HG03139 (cell line): ENCODE results near the gene ERI3.

Experiments
- ATAC-seq: cut with Tn5 transposase; IDR thresholded peaks from one replicate; pipeline ENCODE4 v1.9.1; 2021; ENCODE audit not compliant: unreplicated experiment

Gene ERI3

DNA sequence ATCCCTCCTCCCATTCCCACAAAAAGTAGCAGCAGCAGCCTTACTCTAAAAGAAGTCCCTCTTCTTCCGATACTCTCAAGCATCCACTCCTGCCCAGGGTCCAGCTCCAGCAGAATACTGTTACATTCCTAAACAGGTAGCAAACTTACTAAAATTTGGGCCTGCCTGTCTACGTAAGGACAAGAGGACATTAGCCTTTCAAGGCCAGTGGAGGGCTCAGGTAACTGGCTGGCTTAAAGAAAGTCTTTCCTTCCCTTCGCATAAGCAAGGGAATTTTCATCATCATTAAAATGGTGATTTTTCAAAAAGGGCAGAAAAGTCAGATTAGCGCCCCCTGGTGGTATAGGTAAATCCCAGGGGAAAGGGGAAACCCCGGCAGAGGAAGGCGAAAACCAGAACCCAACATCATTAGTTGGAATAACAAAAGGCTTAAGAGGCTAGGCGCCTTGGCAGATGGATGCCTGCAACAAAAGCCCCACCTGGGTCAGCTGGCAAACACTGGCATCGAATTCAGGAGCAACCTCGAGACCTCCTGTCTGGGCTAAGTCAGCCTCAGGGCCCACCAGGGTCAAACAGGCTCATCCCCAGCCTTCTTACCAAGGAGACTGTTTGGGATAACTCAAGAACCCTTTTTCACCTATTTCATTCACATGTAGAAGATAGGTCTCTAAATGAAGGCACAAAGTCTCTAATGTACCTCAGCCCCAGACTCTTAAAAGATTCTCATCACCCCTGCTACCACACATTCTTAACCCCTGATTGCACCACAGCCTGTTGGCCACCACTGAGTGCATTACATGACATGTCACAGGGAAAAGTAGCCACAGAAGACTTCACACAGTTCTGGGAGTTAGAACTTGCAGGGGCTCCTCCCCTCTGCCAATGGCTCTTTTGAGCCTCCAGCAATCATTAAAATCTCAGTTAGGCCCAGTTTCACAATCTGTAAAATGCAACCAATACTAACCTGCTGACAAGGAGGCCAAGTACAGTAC lies 36.7 kb downstream of the ERI3 start:
- ATAC-seq, result no peak

GRCh38 chr1:44316231-44316759 lies 38.8 kb downstream of the ERI3 start:
- ATAC-seq, result no peak

DNA sequence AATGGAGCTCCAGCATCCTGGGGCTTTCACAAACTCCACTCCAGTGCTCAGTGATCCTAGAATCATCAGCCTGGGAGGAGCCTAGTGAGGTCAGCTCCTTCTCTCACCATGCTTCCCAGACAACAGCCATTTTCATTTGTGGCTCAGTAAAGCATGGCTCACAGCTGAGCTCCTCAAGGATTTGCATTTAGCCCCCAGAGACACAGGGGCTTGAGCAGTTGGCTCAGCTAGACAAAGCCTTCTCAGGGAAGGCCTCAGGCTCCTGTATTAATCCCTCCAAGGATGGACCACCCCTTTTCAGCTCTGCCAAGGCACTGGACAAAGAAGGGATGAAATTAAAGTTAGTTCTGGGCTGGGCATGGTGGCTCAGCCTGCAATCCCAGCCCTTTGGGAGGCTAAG lies 39.5 kb downstream of the ERI3 start:
- ATAC-seq, result no peak

- no peak for ATAC-seq
Measured at GRCh38 chr1:44314452-44314851, 40.6 kb downstream of the ERI3 start.

DNA sequence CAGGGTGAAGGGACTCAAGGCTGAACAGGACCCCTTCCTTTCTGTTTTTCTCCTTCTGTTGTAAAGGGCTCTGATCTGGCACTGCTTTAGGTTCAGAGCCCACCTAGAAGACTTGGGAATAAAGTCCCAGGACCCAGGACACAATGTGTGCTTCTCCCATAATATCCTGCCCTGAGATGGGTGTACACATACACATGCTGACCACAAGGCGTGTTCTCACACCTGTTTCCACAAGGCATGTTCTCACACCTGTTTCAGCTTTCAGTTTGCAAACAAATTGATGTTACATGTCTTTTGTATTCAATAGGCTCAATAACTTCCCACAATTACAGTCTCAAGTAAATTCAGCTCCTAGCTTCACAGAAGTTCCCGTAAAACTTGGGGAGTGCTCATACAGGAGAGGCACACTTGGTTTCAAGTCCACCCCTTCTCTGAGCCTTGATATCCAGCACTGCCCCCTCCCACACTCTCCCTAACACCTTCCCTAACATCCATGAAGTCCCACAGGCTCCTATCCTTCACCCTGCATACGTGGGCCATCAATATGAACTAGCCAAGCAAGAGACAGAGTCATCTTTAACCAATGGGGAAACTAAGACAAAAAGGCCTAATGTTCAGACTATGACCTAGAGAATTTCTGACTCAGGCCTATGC lies 41.7 kb downstream of the ERI3 start:
- no peak for ATAC-seq

DNA sequence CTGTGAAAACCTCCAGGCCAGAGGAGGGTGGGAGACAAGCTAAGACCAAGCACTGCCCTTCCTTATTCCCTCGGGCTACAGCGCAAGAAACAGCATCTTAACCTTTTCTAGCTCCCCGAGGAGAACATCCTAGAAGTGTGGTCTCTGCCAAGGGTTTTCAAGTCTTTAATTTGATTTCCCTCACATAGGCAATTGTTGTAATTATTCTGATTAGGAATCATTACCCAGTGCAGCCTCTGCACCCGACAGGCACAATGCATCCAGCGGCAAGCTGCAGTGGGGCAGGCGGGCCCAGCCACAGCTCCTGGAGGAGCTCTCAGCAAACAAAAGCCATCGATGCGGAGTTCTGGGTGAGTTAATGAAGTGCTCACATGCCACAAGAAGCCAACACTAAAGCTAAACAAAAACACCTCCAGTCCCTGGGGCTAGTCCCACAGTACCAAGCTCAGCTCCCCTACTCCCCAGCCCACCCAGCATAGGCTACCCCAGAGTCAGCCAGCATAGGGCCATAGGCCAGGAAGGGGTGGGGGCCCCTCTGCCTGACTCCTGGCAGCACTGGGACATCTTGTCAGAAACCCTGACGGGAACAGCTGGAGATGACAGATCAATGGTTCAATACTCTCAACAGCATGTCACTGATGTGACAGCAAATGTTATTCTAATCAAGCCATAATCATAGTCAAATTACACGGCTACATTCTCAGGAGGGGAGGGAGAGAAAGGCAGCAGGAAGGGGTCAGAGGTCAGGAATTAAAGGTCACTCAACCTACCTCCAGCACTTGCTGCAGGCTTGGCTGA lies 42.5 kb downstream of the ERI3 start:
- ATAC-seq, result no peak

GRCh38 chr1:44310006-44310405 lies 45.1 kb downstream of the ERI3 start:
- ATAC-seq, result no peak

- ATAC-seq, result no peak
Measured at GRCh38 chr1:44305962-44306422, 49.1 kb downstream of the ERI3 start.

- ATAC-seq, result no peak
Measured at GRCh38 chr1:44303532-44303931, 51.5 kb downstream of the ERI3 start.

GRCh38 chr1:44302541-44302940 lies 52.5 kb downstream of the ERI3 start:
- ATAC-seq, result no peak

DNA sequence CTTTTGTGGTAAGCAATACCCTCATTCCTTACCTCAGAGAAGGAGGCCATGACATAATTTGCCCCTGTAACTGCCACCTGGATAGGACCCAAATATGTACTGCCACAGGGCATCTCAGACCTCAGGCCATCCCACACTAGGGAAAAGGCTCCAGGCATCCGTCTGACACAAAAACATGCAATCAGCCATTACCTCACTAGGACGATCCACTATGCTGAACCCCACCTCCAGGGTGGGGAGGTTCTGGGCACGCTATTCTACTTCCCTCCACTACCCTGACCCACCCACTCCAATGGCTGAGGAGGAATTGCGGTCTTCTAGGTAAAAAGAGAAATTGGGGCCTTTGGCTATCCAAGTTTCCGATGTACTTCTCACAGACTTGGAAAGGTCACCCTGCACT lies 53.6 kb downstream of the ERI3 start:
- ATAC-seq, result no peak

- no peak for ATAC-seq
Measured at GRCh38 chr1:44300852-44301251, 54.2 kb downstream of the ERI3 start.

GRCh38 chr1:44297695-44298400 lies 57.2 kb downstream of the ERI3 start:
- ATAC-seq, result no peak

DNA sequence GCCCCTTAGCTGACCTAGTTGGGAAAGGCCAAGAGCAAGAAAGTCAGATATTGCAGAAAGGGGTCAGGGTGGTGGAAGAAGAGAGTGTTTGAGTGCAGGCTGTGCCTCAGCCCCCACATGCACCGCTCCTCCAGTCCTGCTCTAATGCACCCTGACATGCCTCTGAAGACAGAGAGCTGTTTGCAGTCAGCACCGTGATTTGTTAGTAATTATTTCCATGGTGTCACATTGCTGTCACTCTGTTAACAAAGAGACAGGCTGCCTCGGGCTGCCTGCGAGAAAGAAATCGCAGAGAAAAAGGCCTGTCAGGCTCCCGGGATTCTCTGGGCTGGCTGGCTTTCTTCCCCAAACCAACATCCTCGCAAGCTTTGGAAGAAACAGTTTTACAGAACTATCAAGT lies 58.3 kb downstream of the ERI3 start:
- ATAC-seq, result no peak

- ATAC-seq, result no peak
Measured at GRCh38 chr1:44296086-44296485, 59.0 kb downstream of the ERI3 start.

GRCh38 chr1:44294588-44295007 lies 60.5 kb downstream of the ERI3 start:
- ATAC-seq, result no peak

DNA sequence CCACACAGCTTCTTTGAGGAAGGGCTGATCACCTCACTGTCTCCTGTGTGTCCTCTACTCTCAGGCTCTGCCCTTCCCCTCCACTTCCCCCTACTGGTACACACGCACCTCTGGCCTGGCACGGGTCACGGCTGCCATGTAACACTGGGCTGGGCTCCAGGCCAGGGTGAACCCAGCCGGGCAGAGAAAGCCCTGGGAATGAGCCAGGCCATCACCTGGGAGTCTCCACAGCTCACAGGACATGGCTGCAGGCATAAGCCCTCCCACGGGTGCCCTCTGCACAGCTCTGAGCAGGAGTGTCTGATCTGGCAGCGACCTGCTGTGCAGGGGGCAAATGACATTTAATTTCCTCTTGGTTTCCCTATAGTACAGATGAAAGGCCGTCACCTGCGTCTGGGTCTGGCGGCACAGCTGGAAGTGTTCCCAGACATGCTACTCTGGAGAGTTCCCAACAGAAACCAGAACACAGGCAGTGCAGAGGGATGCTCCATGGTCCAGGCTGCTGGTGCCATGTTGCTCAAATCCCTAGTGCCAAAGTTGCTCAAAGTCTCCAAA lies 61.2 kb downstream of the ERI3 start:
- no peak for ATAC-seq

GRCh38 chr1:44292651-44293050 lies 62.4 kb downstream of the ERI3 start:
- ATAC-seq, result no peak

DNA sequence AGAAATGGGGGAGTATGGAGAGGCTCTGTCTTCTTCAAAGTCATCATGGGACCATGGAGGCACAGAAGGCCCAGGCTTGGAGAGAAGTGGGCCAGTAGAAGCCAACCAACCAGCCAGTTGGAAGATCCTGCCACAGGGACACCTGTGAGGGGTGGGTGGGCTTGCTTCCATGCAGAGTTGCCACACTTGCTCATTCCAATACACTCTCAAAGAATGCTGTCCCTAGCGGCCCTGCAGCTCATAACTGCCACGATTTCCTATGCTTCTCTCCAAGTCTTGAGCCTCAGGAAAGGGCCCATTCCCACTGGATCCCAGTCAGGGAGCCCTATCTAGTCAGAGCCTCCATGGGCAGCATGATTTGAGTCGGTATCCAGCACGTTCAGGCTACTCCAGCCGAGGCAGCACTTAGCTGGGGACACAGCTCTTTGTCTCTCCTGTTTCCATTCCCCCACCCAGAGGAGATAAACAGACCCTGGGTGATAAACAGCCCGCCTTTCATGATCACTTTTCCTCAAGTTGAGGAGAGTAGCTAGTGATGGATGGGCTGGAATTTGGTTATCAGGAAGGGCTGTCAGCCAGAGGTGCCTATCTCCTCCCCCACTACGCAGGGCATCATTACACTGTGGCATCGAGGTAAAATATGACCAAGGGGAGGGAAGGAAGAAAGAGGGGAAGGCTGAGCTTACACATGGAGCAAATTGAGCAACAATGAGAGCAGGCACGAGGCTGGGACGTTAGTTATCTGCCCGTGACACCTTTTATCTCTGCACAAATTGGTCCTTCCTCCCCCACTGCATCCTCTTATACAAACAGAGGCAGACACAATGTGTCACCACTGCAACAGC lies 64.6 kb downstream of the ERI3 start:
- ATAC-seq, result no peak
